Measurements from ENCODE around the gene USPL1.
A peak's percentile ranks its signal among the peaks of the same experiment; 100 is the strongest.
"Not testable (repeated sequence)": the region's sequence is repeated elsewhere in the genome, so short reads cannot be mapped to it uniquely, and the experiment has no call there.

The USPL1 gene

DNA sequence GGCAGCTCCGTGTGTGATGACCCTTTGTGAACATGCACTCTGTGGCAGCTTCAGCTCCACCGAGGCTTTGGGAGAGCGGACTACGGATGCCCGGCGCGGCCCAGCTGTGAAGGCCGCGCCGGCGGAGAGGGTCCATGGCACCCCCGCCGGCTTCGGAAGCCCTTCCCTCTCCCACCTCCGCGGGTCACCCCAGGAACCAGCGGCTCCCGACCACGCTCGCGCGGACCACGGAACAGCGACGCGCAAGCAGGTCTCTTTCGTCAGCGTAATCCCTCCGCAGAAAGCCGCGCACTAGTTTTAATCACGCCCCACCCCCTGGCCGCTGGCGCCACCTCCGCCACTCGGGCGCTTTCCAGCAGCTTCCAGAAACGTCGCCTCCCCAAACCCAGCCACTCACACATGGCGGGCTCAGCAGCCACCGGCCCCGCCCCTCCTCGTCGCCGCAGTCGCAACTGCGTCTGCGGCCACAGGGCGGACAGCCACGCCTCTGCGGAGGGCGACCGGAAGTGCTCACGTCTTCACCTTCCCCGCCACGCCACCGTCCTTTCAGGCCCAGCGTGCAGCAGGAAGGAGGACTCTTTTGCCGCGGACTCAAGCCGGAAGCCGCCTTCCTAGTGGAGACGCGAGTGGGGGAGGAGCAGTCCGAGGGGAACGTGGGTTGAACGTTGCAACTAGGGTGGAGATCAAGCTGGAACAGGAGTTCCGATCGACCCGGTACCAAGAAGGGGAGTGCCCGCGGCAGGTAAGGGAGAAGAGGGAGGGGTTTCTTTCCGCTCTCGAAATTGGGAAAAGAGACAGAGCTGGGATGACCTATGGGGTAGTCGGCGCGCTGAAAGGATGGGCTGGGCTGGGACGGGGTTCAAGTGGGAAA, at the start of gene USPL1:
Gene USPL1, plus strand, starts transcription at position 606 of the 871 bp plus-strand sequence. CDS start 3,221 bp downstream, outside the sequence.
- peak; percentile 72 for DNase-seq

DNA sequence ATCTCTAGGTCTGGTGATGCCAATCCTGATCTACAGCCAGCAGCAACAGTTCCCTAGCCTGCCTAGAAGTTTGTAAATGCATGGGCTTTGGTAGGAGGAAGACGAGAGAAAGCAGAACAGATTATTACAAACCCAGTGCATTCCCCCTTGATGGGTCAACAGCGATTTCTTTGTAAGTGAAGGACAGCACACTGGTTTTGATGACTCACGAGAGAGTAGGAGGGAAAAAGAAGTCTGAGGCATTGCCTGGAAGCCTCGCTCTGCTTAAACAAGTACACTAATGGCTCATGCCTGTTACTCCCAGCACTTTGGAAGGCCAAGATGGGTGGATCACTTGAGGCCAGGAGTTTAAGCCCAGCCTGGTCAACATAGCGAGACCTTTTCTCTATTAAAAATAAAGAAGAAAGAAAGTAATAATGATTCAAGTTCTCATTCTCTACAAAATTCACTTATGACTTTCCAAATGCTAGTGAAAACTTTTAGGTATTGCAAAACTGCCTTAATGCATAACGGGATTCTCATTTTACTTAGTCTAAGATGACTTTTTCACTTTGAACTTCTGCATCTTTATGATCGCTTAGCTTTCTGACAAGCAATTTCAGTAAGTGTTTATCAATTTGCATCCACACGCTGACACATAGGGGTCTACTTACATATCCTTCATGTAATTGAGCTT, 47.7 kb upstream of the USPL1 start:
- no peak for DNase-seq

DNA sequence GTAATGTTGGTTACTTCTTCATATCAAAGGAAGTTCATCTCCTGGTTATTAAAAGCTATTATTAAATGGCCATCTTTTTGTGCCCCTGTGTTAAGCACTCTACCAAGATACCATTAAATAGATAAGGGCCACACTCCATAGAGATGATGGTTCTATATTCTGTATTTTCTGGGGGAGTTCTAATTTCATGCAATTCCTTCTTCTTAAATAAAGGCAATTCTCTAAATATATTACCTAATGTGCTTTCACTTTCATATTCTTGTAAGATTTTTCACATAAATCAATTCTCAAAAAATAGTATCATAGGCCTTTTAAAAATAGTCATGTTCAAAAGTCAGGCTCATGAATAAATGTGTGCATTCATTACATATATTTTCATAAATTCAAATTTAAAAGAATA, 47.0 kb upstream of the USPL1 start:
- DNase-seq: no peak

DNA sequence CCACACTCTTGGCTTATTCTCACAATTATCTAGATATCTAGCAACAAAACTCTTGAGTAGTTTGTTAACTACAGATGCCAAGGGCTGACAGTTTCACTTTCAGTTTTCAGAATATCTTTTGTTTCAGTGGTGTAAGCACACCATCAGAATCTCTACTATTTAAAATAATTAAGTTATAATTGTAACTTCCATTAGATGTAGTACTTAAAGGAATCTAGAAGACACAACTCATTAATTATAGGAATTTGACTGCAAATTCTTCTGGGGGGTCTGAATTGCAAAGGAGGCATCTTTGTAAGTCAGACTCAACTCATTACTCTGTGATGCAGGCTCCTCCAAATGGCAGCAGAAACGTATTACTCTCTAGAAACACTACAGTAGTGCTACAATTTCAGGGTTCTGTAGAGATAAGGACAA, 44.9 kb upstream of the USPL1 start:
- no peak for DNase-seq

DNA sequence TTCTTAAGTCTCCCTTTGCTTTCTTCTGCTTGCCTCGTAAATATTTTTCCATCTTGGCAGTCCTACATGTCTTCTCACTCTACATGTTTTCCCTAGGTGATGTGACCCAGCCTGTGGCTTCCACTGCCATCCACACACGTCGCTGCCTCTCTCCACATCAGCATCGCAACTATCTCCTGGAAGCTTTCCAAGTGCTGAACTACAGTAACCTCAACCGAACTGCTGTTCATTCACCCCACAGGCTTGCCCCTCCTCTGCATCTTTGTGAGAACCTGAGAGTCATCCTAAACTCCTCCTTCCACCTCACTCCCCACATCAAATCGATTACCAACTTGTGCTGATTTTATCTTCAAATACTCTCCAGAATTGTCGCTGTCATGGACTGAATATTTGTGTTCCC, 41.2 kb upstream of the USPL1 start:
- DNase-seq: no peak

DNA sequence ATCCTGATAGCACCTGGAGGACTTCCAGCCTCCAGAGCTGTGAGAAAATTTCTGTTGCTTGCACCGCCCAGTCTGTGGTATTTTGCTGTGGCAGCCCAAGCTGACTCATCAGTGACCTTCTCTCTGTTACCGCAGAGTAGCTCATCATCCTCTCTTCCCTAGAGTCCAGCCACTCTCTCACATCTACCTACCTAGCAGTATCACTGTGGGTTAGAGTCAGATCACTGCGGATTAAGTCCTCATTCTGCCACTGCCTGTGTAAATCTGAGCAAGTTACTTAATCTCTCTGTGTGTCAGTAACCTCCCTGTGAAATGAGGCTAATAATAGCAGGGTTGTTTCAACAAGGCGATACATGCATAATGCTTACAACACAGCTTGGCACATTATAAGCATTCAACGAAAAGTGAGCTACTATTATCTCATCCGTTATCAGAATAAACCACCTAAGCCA, 40.3 kb upstream of the USPL1 start:
- DNase-seq: no peak

DNA sequence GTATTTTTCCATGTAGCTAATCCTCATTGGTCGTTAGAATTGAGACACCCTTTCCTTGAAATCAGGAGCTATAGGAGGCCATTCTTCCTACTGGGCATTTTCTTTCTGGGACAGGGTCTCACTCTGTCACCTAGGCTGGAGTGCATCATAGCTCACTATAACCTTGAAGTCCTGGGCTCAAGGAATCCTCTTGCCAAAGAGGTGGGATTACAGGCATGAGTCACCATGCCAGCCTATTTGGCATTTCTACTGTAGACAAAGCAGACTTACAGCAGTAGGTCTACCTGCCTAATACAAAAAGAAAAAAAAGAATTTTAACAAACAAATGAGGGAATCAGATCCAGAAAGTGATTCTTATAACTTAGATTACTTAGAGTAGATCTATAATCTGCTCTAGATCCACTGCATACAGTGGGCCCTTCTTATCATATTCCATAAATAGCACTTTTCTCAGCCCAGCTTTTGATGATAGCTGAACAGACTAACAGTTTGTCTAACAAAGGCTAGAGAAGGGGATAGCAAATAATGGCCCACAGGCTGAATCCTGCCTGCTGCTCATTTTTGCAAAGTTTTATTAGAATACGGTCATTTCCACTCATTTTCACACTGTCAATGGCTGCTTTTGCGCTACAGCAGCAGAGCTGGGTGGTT, 36.7 kb upstream of the USPL1 start:
- DNase-seq: no peak

DNA sequence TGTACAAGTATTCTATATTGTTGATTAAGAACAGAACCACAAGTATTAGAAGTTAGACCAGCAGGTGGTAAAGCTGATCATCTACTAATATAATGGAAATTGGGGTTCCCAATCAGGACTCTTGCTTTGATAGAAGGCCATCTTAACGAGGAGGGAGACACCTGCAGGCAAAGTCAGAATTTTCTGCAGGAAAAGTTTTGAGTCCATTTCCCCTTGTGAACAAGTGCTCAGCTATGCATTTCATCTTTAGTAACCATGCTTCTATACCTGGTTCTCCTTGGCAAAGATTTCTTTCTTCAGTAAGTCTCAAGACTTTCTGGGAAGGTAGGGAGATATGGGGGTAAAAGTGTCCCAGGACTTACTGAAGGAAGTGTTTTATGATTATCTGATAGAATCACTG, 36.1 kb upstream of the USPL1 start:
- DNase-seq: no peak

DNA sequence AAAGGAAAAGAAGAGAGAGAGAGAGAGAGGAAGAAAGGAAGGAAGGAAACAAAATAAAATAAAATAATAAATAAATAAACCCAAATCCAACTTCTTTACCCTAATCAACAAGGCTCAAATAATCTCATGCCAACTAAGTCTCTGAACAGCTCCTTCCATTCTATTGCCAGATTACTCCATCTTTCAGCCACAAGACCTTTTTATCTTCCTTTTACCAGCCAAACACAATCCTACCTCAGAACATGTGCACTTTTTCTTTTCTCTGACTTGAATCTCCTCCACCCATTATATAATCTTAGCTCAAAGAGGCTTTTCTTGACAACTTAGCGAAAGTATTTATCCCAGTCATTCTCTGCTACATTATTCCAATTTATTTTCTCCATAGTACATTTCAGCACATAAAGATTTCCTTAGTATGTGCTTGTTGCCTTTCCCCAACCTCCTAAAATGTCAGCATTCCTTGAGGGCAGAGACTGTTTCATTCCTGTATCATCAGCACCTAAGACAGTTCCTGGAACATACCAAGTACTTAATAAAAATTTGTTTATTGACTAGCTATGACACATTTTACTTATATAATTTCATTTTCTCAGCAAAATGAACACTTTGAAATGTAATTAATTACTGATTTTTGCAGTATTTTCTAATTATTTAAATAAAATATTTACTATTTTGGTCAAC, 33.5 kb upstream of the USPL1 start:
- no peak for DNase-seq

DNA sequence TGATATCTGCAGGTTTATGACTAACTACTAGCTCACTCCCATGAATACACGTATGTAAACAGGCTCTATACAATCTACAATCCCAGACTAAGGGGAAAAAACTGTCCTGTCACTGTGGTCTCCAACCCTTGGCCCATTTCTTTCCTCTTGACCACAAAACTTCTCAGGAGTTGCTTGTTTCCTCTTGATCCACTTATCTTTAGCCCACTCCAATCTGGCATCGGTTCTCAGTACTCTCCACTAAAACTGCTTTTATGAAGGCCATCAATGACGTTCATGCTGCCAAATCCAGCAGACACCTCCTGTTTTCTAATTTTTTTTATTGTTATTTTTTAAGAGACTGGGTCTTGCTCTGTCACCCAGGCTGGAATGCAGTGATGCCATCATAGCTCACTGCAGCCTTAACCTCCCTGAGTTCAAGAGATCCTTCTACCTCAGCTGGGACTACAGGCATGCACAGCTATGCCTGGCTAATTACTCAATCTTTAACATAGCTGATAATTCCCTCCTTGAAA, 31.9 kb upstream of the USPL1 start:
- DNase-seq: no peak

DNA sequence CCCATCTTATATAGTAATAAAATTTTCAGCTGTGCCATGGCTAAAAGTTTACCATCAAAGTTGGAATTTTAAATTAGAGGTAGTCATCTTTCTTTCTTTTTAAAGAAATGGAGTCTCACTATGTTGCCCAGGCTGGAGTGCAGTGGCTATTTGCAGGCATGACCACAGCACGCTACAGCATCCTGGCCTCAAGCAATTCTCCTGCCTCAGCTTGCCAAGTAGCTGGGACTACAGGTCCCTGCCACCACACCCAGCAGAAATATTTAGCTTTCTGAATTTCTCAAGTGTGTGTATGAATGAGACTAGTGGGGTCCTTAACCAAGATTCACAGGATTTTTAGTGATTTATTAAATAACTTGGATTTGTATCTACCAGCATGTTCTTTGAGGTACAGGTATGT, 30.5 kb upstream of the USPL1 start:
- DNase-seq: no peak

DNA sequence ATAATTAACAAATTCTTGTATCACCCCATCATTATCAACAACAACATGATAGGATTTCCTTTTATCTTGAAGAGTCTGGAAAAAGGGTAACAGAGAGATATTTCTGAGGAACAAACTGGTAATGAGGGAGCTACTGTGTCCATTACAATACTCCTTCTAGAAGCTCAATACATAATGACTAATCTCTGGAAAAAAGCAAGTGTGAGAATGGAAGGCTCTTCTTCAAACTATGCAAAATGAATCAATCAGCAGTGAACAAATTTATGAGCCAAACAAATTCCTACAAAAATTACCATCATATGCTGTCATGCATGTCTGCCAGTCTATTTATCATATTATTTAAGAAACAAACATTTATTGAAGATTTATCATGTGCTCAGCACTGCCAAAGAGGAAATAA, 30.0 kb upstream of the USPL1 start:
- no peak for DNase-seq

DNA sequence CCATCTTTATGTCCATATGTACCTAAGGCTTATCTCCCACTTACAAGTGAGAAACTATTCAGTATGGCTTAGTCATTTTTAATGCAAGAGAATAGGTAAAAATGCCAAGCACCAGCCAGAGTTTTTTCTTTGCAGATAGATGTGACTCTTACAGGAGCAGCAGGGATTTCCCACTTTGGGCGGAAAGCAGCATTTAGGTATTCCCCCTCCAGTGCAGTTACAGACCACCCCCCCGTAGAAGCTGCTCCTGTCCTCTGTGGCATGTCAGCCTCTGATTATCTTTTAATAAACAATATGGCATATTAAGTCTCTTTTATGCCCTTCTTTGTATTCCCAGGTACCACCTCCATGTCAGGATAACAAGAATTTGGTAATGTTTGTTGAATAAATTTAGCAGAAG, 24.7 kb upstream of the USPL1 start:
- DNase-seq: no peak

DNA sequence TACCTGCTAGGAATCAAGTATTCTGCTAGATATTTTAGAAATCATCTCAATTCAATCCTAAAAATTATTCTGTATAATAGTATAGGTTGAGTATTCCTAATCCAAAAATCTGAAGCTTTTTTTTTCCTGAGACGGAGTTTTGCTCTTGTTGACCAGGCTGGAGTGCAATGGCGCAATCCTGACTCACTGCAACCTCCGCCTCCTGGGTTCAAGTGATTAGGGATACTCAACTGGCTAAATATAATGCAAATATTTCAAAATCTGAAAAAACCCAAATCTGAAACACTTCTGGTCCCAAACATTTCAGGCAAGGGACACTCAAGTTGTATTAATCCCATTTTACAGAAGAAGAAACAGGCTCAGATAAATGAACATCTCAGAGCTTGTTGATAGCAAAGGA, 17.2 kb upstream of the USPL1 start:
- DNase-seq: no peak

DNA sequence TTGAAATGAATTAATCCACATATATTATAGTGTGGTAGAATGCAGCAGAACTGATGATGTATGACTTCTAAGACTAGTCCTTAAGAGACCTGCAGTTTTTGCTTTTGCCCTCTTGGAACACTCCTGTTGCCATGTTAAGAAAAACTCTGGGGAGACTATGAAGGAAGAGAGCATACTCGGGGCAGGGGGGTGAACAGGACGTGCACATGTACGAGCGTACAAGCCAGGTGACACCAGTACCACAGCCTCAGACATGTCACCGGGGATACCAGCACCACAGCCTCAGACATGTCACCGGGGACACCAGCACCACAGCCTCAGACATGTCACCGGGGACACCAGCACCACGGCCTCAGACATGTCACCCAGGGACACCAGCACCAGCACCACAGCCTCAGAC, 15.9 kb upstream of the USPL1 start:
- DNase-seq: no peak

DNA sequence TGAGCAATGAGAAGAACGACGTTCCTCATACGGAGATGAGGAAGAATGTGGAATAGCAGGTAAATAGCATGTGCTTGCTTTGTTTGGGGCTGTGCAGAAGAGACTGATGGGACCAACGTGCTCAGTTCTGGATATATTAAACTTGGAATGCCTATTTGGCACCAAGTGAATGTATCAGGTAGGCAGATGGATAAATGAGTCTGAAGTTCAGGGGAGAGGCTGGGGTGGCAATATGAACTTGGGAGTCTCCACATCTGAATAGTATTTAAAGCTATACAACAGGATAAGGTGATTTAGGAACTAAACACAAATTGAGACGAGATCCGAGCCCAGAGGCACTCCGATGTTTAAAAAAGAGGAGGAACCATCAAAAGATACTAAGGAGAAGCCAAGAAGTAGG, 12.7 kb upstream of the USPL1 start:
- DNase-seq: no peak

DNA sequence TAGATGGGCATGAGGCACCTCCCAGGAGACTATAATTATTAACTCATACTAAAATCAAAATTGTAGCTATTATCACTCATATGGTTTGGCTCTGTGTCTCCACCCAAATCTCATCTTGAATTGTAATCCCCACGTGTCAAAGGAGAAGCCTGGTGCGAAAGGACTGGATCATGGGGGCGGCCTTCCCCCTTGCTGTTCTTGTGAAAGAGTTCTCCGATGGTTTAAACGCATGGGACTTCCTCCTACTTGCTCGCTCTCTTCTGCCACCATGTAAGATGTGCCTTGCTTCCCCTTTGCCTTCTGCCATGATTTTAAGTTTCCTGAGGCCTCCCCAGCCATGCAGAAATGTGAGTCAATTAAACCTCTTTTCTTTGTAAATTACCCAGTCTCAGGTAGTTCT, 10.5 kb upstream of the USPL1 start:
- DNase-seq: not testable (repeated sequence)

DNA sequence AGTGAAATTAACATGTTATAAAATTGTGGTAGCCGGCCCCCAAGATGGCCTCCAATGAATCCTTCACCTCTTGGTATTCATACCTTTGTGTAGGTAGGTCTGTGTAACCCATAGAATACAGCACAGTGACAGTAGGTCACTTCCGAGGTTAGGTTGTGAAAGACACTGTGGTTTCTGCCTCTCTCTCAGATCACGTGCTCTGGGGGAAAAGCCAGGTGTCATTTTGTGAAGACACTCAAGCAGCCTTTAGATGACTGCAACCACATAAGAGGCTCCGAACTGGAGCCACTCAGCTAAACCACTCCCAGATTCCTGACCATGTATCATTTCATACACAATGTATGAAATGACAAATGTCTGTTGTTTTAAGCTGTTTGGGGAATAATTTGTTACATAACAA, 9.8 kb upstream of the USPL1 start:
- DNase-seq: no peak

DNA sequence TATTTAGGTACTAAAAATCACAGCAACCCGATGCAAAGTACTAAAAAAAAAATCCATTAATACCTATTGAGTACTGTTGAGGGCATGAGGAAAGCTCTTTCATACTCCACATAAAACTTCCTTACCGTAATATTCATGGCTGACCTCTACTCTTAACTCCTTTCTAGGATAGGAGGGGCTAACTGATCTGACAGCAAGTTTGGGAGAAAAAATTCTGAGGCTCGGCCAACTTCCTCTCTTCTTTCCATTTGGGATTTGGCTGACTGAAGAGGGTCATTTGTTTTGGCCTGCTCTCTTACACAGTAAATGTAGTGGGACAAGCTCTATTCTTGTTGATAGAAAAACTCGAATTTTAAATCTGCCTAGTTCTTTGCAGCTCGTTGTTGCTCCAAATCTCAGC, 9.4 kb upstream of the USPL1 start:
- no peak for DNase-seq

DNA sequence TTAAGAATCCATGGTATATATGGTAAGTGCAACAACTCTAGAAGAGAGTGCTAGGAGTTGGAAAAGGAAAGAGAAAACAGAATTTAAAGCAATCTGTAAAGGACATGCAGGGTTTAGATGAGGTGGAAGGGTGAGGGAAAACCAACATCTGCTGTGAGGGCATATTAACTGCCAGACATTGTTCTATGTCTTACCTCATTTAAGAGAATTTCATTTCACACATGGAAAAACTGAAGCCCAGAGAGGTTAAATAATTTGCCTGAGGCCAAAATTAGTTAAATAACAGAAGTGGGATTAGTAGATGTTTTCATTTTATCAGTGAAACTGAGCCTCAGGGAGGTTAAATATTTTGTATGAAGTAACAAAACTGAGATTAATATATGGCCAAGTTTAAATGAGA, 7.4 kb upstream of the USPL1 start:
- DNase-seq: no peak

DNA sequence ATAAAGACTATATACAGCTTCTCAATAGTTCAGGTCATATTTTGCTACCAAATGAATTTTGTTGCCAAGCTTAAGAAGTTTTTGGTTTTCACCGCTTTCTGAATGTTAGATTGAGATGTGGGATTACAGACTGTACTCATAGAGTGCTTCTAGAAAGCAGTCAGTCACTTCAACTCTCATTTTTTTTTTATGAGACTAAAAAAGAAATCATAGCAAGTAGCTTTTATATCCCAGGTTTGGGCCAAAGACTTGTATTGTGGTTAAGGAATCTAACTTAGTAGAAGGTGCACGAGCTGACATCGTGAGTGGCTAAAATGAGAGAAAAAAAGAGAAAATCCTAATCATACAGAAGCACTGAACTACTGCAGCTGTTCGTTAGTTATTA, 2.2 kb upstream of the USPL1 start:
- no peak for DNase-seq

DNA sequence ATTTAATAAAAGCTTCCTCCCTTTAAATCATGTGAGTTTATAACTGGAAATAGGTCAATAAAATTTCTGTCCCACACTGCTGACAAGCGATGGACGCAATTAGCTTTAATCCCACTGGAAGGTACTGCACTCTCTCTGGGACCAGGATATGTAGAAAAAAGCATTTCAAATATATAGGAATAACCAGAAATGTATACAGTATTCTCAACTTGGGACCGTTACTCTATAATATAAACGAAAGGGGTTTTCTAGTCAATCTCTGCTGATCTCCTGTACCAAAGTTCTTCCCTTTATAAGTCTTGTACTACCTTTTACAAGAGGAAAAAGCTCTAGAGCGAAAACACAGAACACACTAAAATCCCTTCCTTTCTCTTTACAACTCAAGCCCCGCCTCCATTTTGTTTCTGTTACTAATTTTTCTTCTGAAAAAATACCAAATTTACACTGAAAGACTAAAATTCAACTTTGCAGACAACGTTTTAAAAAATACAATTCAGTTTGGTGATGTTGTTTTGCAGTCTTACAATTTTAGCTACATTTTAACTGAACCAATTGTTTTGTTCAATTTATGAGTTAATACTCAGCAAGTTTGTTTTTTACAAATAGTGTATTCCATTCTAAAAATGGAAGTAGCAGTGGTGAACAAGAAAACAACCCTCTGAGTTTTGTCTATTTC, 1.7 kb upstream of the USPL1 start:
- no peak for DNase-seq

DNA sequence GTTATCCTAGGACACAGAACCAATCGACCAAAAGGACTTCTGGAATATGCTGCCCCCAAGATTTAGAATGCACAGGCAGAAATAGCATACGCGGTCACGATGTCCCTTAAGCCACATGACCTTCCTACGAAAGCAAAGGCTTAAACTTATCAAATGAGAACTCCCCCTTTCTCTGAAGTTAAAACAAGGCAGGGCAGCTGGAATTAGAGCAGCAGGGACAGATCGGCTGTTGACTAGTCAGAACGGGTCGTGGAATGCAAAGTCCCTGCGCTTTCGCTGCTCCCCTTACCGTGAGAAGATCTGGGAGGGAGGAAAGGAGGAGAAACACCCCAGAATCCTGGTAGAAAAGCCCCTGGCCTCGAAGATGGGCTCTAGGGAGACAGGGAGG, 799 bp upstream of the USPL1 start:
- DNase-seq: no peak
